Activated CD4-positive, alpha-beta T cell treated with anti-CD3 and anti-CD28 coated beads, Interleukin-2, amount 10 ng/mL, durations not matched to agents 7 days and 5 days (primary cell): ENCODE data around the gene VRK1. TPM values are rescaled to one million over a fixed set of nuclear protein-coding genes. Genes with fewer than 3 reads are reported as not detected.

Experiments
- CTCF ChIA-PET: fragments of 350-600 bp; sonication (Branson Sonifier 250); formaldehyde crosslinking; loops from one replicate; lab custom pipeline; 2021; ENCODE audit warnings: antibody characterized with exemption; lab: Charles Lee
- POLR2A ChIA-PET: fragments of 350-600 bp; sonication (Branson Sonifier 250); formaldehyde crosslinking; loops from one replicate; lab custom pipeline; 2021; ENCODE audit warnings: antibody characterized with exemption; lab: Charles Lee
- DNase-seq: peaks from one replicate; pipeline ENCODE4 v3.0.0-alpha.2; 2020
- H3K27ac Mint-ChIP-seq: one replicate; pipeline ENCODE4 v1.8.0; 2021; ENCODE audit warnings: mild to moderate bottlenecking, moderate library complexity, mixed read lengths
- H3K27me3 Mint-ChIP-seq: one replicate; pipeline ENCODE4 v1.8.0; 2021; ENCODE audit warnings: mixed read lengths
- H3K36me3 Mint-ChIP-seq: one replicate; pipeline ENCODE4 v1.8.0; 2021; ENCODE audit warnings: low read depth, mixed read lengths
- H3K4me1 Mint-ChIP-seq: one replicate; pipeline ENCODE4 v1.8.0; 2021; ENCODE audit warnings: mixed read lengths
- H3K4me3 Mint-ChIP-seq: one replicate; pipeline ENCODE4 v1.8.0; 2021; ENCODE audit warnings: mild to moderate bottlenecking, moderate library complexity, mixed read lengths
- H3K9me3 Mint-ChIP-seq: one replicate; pipeline ENCODE4 v1.8.0; 2021; ENCODE audit warnings: mixed read lengths
- total RNA-seq, 2 experiments: library from RNA; stranded (reverse); gene quantifications; one replicate each; pipeline ENCODE4 v1.2.3, GENCODE V29; 2021

The VRK1 gene
- total RNA-seq, 2 experiments from 2014 or later, result 66.5 to 70.8 TPM

GRCh38 chr14:96903444-96904023 is 106.4 kb downstream of the VRK1 start:
- Mint-ChIP-seq H3K4me3 (no peak overlapping the region), H3K4me1 (no peaks in the 10 kb centered on the region), H3K27me3 (no peaks in the 10 kb centered on the region), H3K27ac (no peak overlapping the region), H3K9me3 (peaks cover 6% of the 10 kb centered on the region), H3K36me3 (no peaks in the 10 kb centered on the region)
- DNase-seq, result no peak
- POLR2A ChIA-PET, result no interaction called here
- CTCF ChIA-PET, result no interaction called here

- no peaks in the 10 kb centered on the region for H3K4me1 Mint-ChIP-seq
- no peak for DNase-seq
- POLR2A ChIA-PET, result no interaction called here
- H3K4me3 Mint-ChIP-seq, result no peak overlapping the region
- peaks cover 10% of the 10 kb centered on the region for H3K9me3 Mint-ChIP-seq
- CTCF ChIA-PET, result no interaction called here
- no peak overlapping the region for H3K27ac Mint-ChIP-seq
- no peaks in the 10 kb centered on the region for H3K27me3 Mint-ChIP-seq
- H3K36me3 Mint-ChIP-seq, result peaks cover 1% of the 10 kb centered on the region
These were observed 107.0 kb downstream of the VRK1 start for GRCh38 chr14:96904201-96904600.

GRCh38 chr14:96905065-96905464 is 107.9 kb downstream of the VRK1 start:
- ChIA-PET POLR2A (no interaction called here), CTCF (interaction anchor here (1.1 kb wide), 1 partner anchor 11 kb away, joined by 7 read pairs; no protein-coding TSS in a partner anchor)
- H3K4me1 Mint-ChIP-seq, result no peaks in the 10 kb centered on the region
- H3K4me3 Mint-ChIP-seq, result no peak overlapping the region
- peaks cover 18% of the 10 kb centered on the region for H3K9me3 Mint-ChIP-seq
- no peaks in the 10 kb centered on the region for H3K27me3 Mint-ChIP-seq
- no peak for DNase-seq
- peaks cover 10% of the 10 kb centered on the region for H3K36me3 Mint-ChIP-seq
- H3K27ac Mint-ChIP-seq, result no peak overlapping the region

DNA sequence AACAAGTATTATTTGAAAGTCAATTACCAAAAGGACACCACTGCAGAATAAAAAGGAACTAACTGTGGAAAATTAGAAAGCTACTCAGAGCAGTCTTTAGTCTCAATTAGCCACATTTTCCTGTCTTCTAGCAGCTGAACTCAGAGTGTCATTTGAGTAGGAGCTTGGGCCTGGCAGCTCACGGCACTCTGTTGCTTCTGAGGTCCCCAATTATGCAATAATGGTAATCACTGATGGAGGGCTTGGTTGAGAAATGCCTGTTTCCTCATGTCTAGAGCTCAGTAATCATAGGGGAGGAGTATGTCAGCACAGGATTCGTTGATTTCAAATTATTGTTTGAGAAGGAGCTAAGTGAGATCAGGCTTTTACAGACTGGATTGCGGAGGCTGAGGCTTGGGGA is 108.6 kb downstream of the VRK1 start:
- POLR2A ChIA-PET, result no interaction called here
- Mint-ChIP-seq H3K36me3 (peaks cover 11% of the 10 kb centered on the region), H3K9me3 (peaks cover 24% of the 10 kb centered on the region), H3K27me3 (no peaks in the 10 kb centered on the region), H3K27ac (no peak overlapping the region), H3K4me1 (no peaks in the 10 kb centered on the region), H3K4me3 (no peak overlapping the region)
- CTCF ChIA-PET, result interaction anchor here (0.5 to 1.1 kb wide), 2 partner anchors 11 to 1709 kb away, joined by 3 to 7 read pairs; no protein-coding TSS in a partner anchor
- DNase-seq, result no peak

GRCh38 chr14:96906434-96906833 is 109.3 kb downstream of the VRK1 start:
- ChIA-PET CTCF (interaction anchor here (0.5 kb wide), 1 partner anchor 1709 kb away, joined by 3 read pairs; no protein-coding TSS in a partner anchor), POLR2A (no interaction called here)
- H3K9me3 Mint-ChIP-seq, result peaks cover 24% of the 10 kb centered on the region
- peaks cover under 1% of the 10 kb centered on the region for H3K4me1 Mint-ChIP-seq
- no peak overlapping the region for H3K4me3 Mint-ChIP-seq
- H3K36me3 Mint-ChIP-seq, result peaks cover 11% of the 10 kb centered on the region
- no peaks in the 10 kb centered on the region for H3K27me3 Mint-ChIP-seq
- no peak for DNase-seq
- no peak overlapping the region for H3K27ac Mint-ChIP-seq

DNA sequence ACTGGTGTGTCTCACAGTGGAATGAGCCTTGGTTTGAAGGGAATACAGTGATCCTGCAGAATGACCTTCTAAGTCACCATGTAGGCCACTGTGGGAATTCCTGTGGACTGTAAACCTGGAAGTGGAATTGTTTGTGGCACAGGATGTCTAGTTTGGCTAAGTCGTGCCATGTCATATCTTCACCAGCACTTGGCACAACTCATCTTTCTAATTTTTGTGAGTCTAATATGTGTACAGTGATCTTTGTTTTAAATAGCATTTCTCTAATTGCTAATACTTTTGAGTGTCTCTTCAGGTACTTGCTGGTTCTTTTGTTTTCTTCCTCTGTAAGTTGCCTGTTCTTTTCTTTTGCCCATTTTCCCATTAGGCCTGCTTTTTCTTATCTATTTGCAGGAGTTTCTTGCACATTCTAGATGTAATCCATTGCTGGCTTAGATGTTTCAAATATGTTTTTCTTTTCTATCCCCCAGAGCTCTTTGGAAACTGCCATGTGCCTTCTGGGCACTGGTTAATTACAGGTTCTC is 112.7 kb downstream of the VRK1 start:
- CTCF ChIA-PET, result no interaction called here

GRCh38 chr14:96911499-96912149 is 114.4 kb downstream of the VRK1 start:
- Mint-ChIP-seq H3K4me3 (no peak overlapping the region), H3K4me1 (peaks cover 13% of the 10 kb centered on the region), H3K9me3 (peaks cover 26% of the 10 kb centered on the region), H3K36me3 (peaks cover 15% of the 10 kb centered on the region), H3K27ac (no peak overlapping the region), H3K27me3 (no peaks in the 10 kb centered on the region)
- DNase-seq, result no peak
- CTCF ChIA-PET, result no interaction called here
- POLR2A ChIA-PET, result no interaction called here

More for the DNA sequence above, 112.7 kb downstream of the VRK1 start:
- H3K27me3 Mint-ChIP-seq, result no peaks in the 10 kb centered on the region
- peaks cover 15% of the 10 kb centered on the region for H3K36me3 Mint-ChIP-seq
- peaks cover 13% of the 10 kb centered on the region for H3K4me1 Mint-ChIP-seq
- no peak for DNase-seq
- peaks cover 28% of the 10 kb centered on the region for H3K9me3 Mint-ChIP-seq
- POLR2A ChIA-PET, result no interaction called here
- no peak overlapping the region for H3K27ac Mint-ChIP-seq
- no peak overlapping the region for H3K4me3 Mint-ChIP-seq

DNA sequence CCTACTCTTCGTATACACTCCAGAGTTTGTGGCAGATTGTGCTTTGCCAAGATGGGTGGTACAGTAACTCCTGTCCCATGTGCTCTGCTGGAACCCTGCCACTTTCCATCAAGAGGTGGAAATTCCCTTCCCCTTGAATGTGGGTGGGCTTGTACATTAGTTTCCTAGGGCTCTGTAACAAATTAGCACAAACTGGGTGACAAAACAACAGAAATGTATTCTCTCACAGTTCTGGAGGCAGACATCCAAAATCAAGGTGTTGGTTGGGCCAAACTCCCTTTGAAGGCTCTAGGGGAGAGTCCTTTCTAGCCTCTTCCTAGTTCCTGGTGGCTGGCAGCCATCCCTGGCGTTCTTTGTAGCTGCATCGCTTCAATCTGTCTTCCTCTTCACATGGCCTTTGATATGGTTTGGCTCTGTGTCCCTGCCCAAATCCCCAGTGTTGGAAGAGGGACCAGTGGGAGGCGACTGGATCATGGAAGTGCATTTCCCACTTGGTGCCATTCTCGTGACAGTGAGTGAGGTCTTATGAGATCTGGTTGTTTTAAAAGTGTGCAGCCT is 117.5 kb downstream of the VRK1 start:
- Mint-ChIP-seq H3K9me3 (peaks cover 14% of the 10 kb centered on the region), H3K4me1 (peaks cover 13% of the 10 kb centered on the region), H3K27me3 (no peaks in the 10 kb centered on the region), H3K36me3 (peaks cover 11% of the 10 kb centered on the region), H3K27ac (no peak overlapping the region), H3K4me3 (no peak overlapping the region)
- ChIA-PET CTCF (interaction anchor here (0.6 kb wide), 1 partner anchor 18 kb away, joined by 5 read pairs; no protein-coding TSS in a partner anchor), POLR2A (no interaction called here)
- no peak for DNase-seq

GRCh38 chr14:96915478-96915877 is 118.3 kb downstream of the VRK1 start:
- peaks cover 5% of the 10 kb centered on the region for H3K36me3 Mint-ChIP-seq
- H3K9me3 Mint-ChIP-seq, result peaks cover 6% of the 10 kb centered on the region
- no peaks in the 10 kb centered on the region for H3K27me3 Mint-ChIP-seq
- DNase-seq, result no peak
- no peak overlapping the region for H3K27ac Mint-ChIP-seq
- POLR2A ChIA-PET, result no interaction called here
- H3K4me1 Mint-ChIP-seq, result peaks cover 13% of the 10 kb centered on the region
- H3K4me3 Mint-ChIP-seq, result no peak overlapping the region
- CTCF ChIA-PET, result no interaction called here

DNA sequence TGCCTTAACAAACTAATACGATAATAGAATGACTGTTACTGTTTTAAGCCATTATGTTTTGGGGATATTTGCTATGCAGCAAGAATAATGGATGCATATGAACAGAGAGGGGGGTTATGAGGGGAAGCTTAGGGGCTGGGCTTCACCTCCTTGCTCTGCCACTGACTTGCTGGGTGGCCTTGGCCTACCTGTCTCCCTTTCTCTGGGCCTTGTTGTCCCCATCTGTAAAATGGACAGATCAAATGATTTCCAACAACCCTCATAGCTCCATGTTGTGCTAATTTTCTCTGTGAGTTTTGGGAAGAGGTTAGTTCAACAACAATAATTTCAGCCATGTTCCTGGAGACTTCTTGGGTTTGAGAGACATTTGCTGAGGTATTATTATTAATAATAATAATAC is 119.6 kb downstream of the VRK1 start:
- Mint-ChIP-seq H3K27me3 (no peaks in the 10 kb centered on the region), H3K27ac (no peak overlapping the region)

GRCh38 chr14:96917442-96917963 is 120.3 kb downstream of the VRK1 start:
- ChIA-PET CTCF (no interaction called here), POLR2A (no interaction called here)
- no peak overlapping the region for H3K27ac Mint-ChIP-seq
- peaks cover 3% of the 10 kb centered on the region for H3K4me1 Mint-ChIP-seq
- H3K36me3 Mint-ChIP-seq, result peaks cover 4% of the 10 kb centered on the region
- H3K9me3 Mint-ChIP-seq, result peaks cover 7% of the 10 kb centered on the region
- H3K27me3 Mint-ChIP-seq, result no peaks in the 10 kb centered on the region
- no peak for DNase-seq
- no peak overlapping the region for H3K4me3 Mint-ChIP-seq

More for the DNA sequence above, 119.6 kb downstream of the VRK1 start:
- Mint-ChIP-seq H3K36me3 (peaks cover 5% of the 10 kb centered on the region), H3K4me1 (peaks cover 9% of the 10 kb centered on the region), H3K9me3 (peaks cover 6% of the 10 kb centered on the region), H3K4me3 (no peak overlapping the region)
- CTCF ChIA-PET, result no interaction called here
- POLR2A ChIA-PET, result no interaction called here
- no peak for DNase-seq

- Mint-ChIP-seq H3K4me3 (no peak overlapping the region), H3K36me3 (peaks cover 2% of the 10 kb centered on the region), H3K27ac (no peak overlapping the region), H3K27me3 (no peaks in the 10 kb centered on the region), H3K9me3 (peaks cover 7% of the 10 kb centered on the region), H3K4me1 (no peaks in the 10 kb centered on the region)
- CTCF ChIA-PET, result no interaction called here
- POLR2A ChIA-PET, result no interaction called here
- no peak for DNase-seq
These were observed 122.8 kb downstream of the VRK1 start for GRCh38 chr14:96920023-96920422.

GRCh38 chr14:96920820-96921219 is 123.6 kb downstream of the VRK1 start:
- CTCF ChIA-PET, result no interaction called here
- peaks cover 7% of the 10 kb centered on the region for H3K9me3 Mint-ChIP-seq
- POLR2A ChIA-PET, result no interaction called here

More at GRCh38 chr14:96920820-96921219, 123.6 kb downstream of the VRK1 start:
- Mint-ChIP-seq H3K4me3 (no peak overlapping the region), H3K27me3 (no peaks in the 10 kb centered on the region), H3K4me1 (no peaks in the 10 kb centered on the region), H3K27ac (no peak overlapping the region), H3K36me3 (peaks cover 2% of the 10 kb centered on the region)
- DNase-seq, result no peak
